ENCODE measurements around the gene CCDC63. TPM values are rescaled to one million over a fixed set of nuclear protein-coding genes. Genes with fewer than 3 reads are reported as not detected.

CCDC63 gene
- total RNA-seq, 4 donors from 2014 or later, result not detected

- DNase-seq, result no peak
- peaks cover 0 to 15% (median 0%) of the 10 kb centered on the region in 4 donors for H3K27me3 ChIP-seq
- no peak overlapping the region for H3K4me3 ChIP-seq
- H3K9me3 ChIP-seq, result no peaks in the 10 kb centered on the region
- WGBS, 2 donors, result 33 to 67% methylated on average over 1 of the region's 1 CpG
- no peak for TF ChIP-seq POLR2A (IDR thresholded peaks at IDR 0.05)
- TF ChIP-seq CTCF (IDR thresholded peaks at IDR 0.05), result no peak
- no peaks in the 10 kb centered on the region for H3K4me1 ChIP-seq
- intact Hi-C loops (cut with DNase I), result no loop called here
- no peak overlapping the region for H3K27ac ChIP-seq
- no peaks in the 10 kb centered on the region for H3K36me3 ChIP-seq
Measured at GRCh38 chr12:110816779-110817178, 30.0 kb upstream of the CCDC63 start.

DNA sequence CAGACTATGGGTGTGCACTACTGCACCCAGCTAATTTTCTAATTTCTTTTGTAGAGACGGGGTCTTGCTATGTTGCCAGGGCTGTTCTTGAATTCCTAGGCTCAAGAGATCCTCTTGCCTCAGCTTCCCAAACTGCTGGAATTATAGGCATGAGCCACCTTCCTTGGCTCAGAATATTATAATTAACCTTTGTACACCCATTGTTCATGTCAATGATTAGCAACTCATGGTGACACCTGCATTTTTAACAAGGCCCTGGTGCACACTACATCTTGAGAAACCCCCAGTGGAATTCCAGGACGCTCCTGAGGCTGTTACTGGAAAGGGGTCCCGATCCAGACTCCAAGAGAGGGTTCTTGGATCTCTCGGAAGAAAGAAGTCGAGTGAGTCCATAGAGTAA lies 28.3 kb upstream of the CCDC63 start:
- no peak for DNase-seq
- Histone ChIP-seq H3K4me3 (no peak overlapping the region), H3K36me3 (no peaks in the 10 kb centered on the region), H3K4me1 (no peaks in the 10 kb centered on the region), H3K27ac (no peak overlapping the region), H3K27me3 (peaks cover 0 to 7% (median 0%) of the 10 kb centered on the region in 4 donors), H3K9me3 (no peaks in the 10 kb centered on the region)
- TF ChIP-seq POLR2A (IDR thresholded peaks at IDR 0.05), result no peak
- no peak for TF ChIP-seq CTCF (IDR thresholded peaks at IDR 0.05)
- intact Hi-C loops (cut with DNase I), result no loop called here
- WGBS, 2 donors, result 88 to 92% methylated on average over 4 to 5 of the region's 5 CpGs

DNA sequence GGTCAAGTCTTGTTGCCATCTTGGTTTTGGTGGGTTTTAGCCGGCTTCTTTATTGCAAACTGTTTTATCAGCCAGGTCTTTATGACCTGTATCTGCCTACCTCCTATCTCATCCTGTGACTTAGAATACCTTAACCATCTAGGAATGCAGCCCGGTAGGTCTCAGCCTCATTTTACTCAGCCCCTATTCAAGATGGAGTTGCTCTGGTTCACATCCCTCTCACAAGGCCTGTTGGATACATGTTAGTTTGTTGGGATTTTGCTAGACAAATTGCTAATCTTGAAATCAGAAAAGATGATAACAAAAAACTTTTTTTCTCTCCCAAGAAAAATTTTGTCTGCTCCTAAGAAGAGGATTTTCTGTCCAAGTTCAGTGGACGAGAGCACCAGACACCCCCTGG lies 27.6 kb upstream of the CCDC63 start:
- H3K9me3 ChIP-seq, result no peaks in the 10 kb centered on the region
- no peak overlapping the region for H3K27ac ChIP-seq
- TF ChIP-seq POLR2A (IDR thresholded peaks at IDR 0.05), result no peak
- no peak for TF ChIP-seq CTCF (IDR thresholded peaks at IDR 0.05)
- WGBS, 2 donors, result 93 to 94% methylated on average over 3 of the region's 3 CpGs
- H3K4me3 ChIP-seq, result no peak overlapping the region
- H3K4me1 ChIP-seq, result no peaks in the 10 kb centered on the region
- H3K27me3 ChIP-seq, result peaks cover 0 to under 1% (median 0%) of the 10 kb centered on the region in 4 donors
- no peak for DNase-seq
- intact Hi-C loops (cut with DNase I), result no loop called here
- no peaks in the 10 kb centered on the region for H3K36me3 ChIP-seq

GRCh38 chr12:110819646-110820045 lies 27.1 kb upstream of the CCDC63 start:
- DNase-seq, result no peak
- Histone ChIP-seq H3K36me3 (no peaks in the 10 kb centered on the region), H3K27ac (no peak overlapping the region), H3K4me3 (no peak overlapping the region), H3K4me1 (no peaks in the 10 kb centered on the region), H3K9me3 (no peaks in the 10 kb centered on the region), H3K27me3 (no peaks in the 10 kb centered on the region)
- TF ChIP-seq POLR2A (IDR thresholded peaks at IDR 0.05) (no peak), CTCF (IDR thresholded peaks at IDR 0.05) (no peak)
- intact Hi-C loops (cut with DNase I), result loop anchor here (10.0 kb wide), 1 partner anchor 195 kb away; no protein-coding TSS in a partner anchor
- WGBS, 2 donors, result 61 to 73% methylated on average over 5 of the region's 5 CpGs

DNA sequence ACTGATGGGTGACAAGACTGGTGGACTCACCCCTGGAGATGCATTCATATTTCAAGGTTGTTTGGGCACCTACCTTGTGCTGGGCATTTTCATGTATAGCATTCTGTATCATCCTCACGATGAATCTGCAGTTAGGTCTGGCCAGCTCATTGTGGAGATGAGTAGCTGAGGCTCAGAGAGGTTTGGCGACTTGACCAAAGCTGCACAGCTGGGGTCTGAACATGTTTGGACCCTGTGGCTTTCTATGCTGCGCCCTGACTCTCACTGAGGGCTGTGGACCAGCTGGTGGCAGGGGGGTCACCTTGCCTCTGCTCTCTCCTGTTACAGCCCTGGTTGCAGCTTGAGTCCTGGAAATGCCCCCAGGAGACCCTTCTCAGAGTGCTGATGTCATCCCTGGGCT lies 24.9 kb upstream of the CCDC63 start:
- TF ChIP-seq POLR2A (IDR thresholded peaks at IDR 0.05) (no peak), CTCF (IDR thresholded peaks at IDR 0.05) (no peak)
- DNase-seq, result no peak
- intact Hi-C loops (cut with DNase I), result loop anchor here (10.0 kb wide), 1 partner anchor 197 kb away; no protein-coding TSS in a partner anchor
- Histone ChIP-seq H3K4me1 (peaks cover 0 to 5% (median 0%) of the 10 kb centered on the region in 3 donors), H3K9me3 (no peaks in the 10 kb centered on the region), H3K27me3 (no peaks in the 10 kb centered on the region), H3K36me3 (no peaks in the 10 kb centered on the region), H3K4me3 (no peak overlapping the region), H3K27ac (no peak overlapping the region)
- WGBS, 2 donors, result 93 to 100% methylated on average over 2 of the region's 3 CpGs
